Testis (tissue), 2 donors: ENCODE data around the gene C13orf42.

Experiments used
- POLR2A ChIP-seq: fragments of 450-650 bp; IDR thresholded peaks from one replicate; pipeline ENCODE4 v1.6.1; 2017; ENCODE audit warnings: antibody characterized with exemption, mild to moderate bottlenecking, moderate library complexity
- TF ChIP-seq, protein P1 (sequence below), 3 experiments: fragments of 450-650 bp in 2 of 3; fragments of 200-600 bp in 1 of 3; sonication (generic) in 1 of 3; IDR thresholded peaks; one replicate each; pipeline ENCODE4 v1.5.1; 2016 to 2019; ENCODE audit warnings: antibody characterized with exemption in 3 of 3, mild to moderate bottlenecking in 2 of 3, moderate library complexity in 1 of 3

DNA sequence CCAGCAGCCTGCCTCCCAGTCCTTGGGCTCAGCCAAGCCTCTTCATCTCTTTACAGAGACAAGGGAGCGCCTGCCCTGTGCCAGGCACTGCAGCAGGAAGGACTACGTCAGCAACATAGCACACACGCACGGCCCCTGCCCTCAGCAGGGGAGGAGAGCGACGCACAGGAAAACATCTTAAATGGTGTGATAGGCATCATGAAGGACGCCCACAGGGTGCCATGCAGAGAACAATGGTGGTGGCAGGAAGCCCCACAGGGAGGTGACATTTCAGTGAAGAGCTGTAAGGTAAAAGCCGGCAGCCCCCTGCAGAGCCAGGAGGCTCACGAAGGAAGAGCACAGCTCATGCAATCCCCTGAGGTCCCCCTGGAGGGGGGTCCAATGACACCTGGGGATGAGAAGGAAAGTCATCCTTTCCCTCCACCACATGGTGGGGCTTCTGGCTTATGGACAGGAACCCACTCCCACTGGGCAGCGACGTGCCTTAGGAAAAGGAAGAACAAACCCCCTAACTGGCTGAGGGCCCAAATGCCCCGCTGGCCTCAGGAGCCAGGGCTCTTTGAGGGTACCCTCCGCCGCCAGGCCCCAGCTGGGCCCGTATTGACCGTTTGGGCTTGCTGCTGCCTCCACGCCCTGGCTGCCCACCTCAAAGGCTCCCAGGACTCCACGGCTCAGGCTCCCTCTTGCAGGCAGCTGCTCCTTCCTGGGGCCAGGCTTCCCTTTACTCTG lies 37.3 kb upstream of the C13orf42 start:
- TF ChIP-seq, protein P1, sequence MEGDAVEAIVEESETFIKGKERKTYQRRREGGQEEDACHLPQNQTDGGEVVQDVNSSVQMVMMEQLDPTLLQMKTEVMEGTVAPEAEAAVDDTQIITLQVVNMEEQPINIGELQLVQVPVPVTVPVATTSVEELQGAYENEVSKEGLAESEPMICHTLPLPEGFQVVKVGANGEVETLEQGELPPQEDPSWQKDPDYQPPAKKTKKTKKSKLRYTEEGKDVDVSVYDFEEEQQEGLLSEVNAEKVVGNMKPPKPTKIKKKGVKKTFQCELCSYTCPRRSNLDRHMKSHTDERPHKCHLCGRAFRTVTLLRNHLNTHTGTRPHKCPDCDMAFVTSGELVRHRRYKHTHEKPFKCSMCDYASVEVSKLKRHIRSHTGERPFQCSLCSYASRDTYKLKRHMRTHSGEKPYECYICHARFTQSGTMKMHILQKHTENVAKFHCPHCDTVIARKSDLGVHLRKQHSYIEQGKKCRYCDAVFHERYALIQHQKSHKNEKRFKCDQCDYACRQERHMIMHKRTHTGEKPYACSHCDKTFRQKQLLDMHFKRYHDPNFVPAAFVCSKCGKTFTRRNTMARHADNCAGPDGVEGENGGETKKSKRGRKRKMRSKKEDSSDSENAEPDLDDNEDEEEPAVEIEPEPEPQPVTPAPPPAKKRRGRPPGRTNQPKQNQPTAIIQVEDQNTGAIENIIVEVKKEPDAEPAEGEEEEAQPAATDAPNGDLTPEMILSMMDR (IDR thresholded peaks at IDR 0.05): no peak
- no peak for TF ChIP-seq POLR2A
